EL (cell line): ENCODE measurements around the gene HDAC9.

ENCODE experiments used
- DNase-seq: peaks from one replicate; pipeline ENCODE4 v3.0.0-alpha.2; 2016

Gene HDAC9

DNA sequence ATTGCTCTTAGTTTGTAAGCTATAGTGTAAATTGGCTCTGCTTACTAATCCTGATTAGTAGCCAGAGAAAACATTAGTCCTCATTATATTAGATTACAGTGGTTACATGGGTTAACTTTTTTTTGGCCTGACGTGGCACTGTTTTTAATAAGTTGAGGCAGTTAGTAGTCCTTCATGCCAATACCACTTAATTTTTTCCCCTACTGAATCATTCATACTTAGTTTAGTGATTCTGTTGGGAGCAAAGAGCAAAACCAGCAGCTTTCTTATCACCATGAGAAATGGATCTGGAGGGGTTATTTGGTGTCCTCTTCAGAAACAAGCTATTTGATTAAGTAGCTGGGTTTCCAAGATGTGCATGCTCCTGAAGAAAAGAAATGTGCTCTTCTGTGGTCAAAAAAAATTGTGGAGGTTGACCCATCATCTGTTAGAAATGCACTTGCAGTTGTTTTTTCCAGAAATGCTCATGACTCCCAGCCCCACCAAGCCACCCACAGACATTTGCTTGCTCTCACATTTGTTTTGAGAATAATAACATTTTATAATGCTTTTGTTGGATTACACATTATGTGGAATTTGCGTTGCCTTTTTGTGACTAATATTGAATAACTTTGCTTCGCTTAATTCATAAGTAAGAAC lies 258.5 kb downstream of the HDAC9 start:
- DNase-seq: peak; percentile 94

GRCh38 chr7:18754766-18755165 lies 259.2 kb downstream of the HDAC9 start:
- DNase-seq: peak; percentile 54

- no peak for DNase-seq
Measured at GRCh38 chr7:18755793-18756192, 260.2 kb downstream of the HDAC9 start.

DNA sequence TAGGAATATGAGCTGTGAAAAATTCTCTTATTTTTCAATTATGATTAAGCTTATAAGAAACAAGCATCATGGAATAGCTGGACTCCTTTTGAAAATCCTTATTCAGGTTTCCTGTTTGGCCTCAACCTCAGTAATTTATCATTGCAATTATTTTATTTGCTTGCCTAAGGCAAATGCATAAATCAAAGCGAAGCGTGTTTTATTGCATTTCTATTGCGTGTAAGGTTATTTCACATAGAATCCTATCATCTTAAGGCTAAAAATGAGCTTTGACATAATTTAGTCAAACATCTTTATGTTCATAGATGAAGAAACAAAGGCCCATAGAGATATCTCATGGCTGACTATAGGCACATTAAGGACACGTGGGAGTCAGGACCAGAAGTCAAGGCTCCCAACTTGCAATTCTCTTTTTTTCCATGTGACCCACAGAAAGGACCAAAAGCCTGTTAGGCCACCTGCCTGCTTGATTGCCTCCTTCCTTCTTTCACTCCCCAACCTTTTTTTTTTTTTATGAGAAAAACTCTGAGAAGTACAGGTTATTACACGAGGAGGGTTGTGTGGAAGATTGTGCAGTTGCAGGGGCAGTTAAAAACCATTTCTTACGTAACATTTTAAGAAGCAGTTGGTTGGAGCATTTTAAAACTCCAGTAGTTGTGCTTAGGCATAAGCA lies 261.0 kb downstream of the HDAC9 start:
- DNase-seq: no peak

- no peak for DNase-seq
Measured at GRCh38 chr7:18760046-18760445, 264.5 kb downstream of the HDAC9 start.

DNA sequence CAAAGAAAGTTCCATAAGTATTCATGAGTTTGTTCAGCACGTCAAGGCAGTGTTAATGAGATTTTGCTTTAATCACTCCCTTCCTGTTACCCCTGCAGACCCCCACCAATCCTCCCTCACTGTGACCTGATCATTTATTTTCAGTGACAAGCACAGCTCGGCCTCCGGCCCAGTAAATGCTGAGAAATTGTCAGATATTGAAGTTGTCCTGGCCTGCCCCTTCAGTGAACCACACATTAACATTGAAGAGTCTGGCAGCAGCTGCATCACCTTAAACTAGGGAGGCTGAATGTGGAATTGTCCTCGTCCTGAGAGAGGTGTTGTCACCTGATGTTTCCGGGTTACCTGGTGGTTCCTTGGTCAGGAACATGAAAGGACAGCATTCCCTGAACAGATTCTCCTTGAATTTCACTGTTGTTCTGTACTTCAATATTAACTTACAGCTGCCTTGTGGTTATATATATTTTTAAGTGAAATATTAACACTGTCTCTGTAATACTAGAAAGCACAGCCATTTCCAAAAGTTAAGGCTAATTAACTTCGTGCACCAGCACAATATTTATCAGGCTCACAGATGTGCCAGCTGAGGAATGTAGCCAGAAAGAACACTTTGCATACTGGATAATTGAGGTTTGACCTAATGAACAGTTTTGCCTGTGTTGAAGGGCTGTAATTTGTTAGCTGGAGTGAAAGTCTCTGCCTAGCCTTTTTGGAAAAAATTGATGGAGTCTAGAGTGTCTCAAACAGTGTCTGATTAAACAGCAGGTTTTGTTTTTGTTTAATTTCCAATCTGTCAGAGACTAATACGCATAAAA lies 265.3 kb downstream of the HDAC9 start:
- no peak for DNase-seq

GRCh38 chr7:18762189-18762588 lies 266.6 kb downstream of the HDAC9 start:
- peak; percentile 65 for DNase-seq

GRCh38 chr7:18768256-18768655 lies 272.7 kb downstream of the HDAC9 start:
- peak; percentile 43 for DNase-seq

- peak; percentile 85 for DNase-seq
Measured at GRCh38 chr7:18770154-18770811, 274.7 kb downstream of the HDAC9 start.

DNA sequence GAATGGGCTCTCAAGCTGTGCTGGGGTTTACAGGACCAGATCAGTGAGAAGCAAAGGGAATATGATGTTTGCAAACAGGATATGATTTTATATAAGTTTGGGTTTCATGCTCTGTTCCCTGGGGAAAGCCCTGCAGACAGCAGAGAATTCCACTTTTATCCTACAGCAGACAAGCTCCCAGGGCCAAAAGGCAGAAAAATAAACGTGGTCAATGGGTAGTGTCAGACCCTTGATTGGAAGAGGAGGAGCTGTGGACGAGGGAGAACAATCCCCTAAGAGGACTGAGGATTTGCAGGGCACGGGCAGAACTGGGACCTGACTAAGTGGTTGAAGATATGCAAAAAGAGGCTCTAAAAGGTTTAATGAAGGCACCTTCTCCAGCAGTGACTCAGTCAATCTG lies 275.3 kb downstream of the HDAC9 start:
- no peak for DNase-seq

GRCh38 chr7:18771834-18772566 lies 276.5 kb downstream of the HDAC9 start:
- no peak for DNase-seq

- no peak for DNase-seq
Measured at GRCh38 chr7:18772567-18772965, 277.0 kb downstream of the HDAC9 start.

GRCh38 chr7:18777314-18777713 lies 281.8 kb downstream of the HDAC9 start:
- no peak for DNase-seq

DNA sequence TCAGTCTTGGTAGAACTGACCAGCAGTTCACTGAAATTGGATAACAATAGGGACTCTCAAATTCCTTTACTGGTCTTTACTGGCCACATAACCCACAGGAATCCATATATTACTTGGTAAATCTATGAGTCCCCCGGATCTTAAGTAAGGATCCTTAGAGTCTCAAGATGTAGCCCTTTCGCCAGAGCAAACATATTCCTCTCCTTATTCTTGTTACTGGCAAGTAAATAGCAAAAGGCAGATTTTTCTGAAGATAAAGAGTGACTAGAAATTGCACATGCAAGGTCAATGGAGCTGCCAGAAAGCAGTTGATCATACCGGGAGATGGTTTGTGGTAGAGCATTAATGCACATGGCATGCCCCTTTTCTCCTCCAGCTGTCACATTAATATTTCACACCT lies 283.0 kb downstream of the HDAC9 start:
- peak; percentile 44 for DNase-seq

- no peak for DNase-seq
Measured at GRCh38 chr7:18780266-18780665, 284.7 kb downstream of the HDAC9 start.

- no peak for DNase-seq
Measured at GRCh38 chr7:18780938-18781337, 285.4 kb downstream of the HDAC9 start.

DNA sequence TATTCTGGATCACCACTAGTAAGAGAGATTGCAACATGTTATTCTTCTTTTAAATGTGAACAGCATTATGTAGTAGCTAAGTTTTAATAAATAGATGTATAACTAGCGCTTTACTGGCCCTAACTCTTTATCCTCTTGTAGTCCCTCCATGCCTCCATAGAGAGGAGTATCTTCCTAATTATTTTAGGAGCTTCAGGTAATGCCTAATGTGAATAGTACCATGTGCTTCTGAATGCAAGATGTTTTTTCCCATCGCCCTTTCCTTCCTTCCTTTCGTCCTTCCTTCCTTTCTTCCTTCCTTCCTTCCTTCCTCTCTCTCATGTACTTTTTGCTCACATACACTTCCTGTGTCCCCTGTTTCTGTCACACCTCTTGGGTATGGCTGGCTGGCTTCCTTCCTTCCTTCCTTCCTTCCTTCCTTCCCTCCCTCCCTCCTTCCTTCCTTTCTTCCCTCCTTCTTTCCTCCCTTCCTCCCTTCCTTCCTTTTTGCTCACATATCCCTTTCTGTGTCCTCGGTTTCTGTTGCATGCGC lies 290.7 kb downstream of the HDAC9 start:
- DNase-seq: no peak

DNA sequence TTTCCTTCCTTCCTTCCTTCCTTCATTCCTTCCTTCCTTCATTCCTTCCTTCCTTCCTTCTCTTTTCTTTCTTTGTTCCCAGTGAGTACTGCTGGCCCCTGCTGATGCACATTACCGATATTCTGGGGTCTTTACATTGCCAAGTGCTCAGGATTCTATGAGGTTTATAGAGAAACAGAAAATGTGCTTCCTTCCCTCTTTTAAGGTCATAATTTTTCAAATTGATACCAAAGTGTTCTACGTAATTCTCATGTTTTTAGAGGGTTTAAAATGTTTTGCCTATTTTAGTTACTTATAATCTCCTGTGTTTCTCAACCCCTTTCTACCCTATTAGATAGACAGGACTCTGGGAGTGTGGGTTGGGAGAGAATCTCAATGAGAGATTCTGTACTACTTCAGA lies 291.2 kb downstream of the HDAC9 start:
- no peak for DNase-seq

DNA sequence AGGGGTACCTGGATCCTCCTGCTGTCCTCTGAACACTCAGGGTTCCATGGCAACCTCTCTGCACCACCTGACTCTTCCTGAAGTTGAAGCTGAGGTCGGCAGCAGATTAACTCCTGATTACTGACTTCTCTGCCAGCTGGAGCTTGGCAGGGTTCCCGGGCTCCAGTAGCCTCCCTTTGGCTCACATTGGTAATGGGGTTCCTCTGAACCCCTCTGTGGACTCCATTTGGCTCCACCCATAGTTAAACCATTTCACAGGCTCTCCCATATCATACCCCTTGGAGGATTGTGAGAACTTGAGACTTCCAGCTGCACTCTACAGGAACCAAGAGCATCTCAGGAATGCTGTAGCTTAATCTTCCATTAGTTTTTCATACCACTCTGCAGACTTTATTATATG lies 292.5 kb downstream of the HDAC9 start:
- no peak for DNase-seq

DNA sequence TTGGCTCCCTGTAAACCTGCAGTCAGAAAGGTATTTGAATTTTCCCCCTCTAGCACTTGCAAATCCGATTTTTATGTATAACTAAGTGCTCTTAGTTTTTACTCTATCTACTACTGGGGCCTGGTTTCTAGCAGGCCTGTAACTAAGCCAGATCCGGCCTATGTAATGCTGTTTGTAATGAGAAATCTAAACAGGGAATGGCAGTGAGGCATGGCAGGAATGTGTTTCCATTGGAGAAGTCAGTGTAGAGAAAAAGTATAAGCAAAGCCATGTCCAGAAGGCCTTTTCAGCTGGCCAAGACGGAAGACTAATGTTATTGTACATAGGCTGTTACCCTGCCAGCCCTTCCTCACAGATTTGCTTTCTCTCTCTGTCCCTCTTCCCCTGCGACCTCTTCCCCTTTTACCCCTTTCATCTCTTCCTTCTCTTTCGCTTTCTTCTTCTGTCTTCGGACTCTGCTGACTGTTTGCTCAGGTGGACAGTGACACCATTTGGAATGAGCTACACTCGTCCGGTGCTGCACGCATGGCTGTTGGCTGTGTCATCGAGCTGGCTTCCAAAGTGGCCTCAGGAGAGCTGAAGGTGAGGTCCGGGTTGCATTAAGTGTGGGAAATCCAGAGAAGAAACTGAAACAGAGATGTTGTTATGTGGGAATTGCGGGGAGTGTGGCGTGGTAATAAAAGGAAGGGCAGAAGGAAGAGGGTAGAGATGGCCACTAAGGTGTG lies 297.5 kb downstream of the HDAC9 start:
- no peak for DNase-seq

GRCh38 chr7:18796216-18796615 lies 300.7 kb downstream of the HDAC9 start:
- DNase-seq: peak; percentile 34
